Esophagus (tissue), 2 donors: ENCODE results near the gene LCE1D. TPM values are rescaled to one million over a fixed set of nuclear protein-coding genes. Genes with fewer than 3 reads are reported as not detected.
A peak's percentile ranks its signal among the peaks of the same experiment; 100 is the strongest.

Experiments used
- H3K27ac ChIP-seq, 2 donors: one replicate each; pipeline ENCODE4 v1.5.1; 2013; ENCODE audit warnings: low read depth in 2 of 2, mild to moderate bottlenecking in 2 of 2, inconsistent platforms in 1 of 2, low read length in 1 of 2, moderate library complexity in 1 of 2
- H3K27me3 ChIP-seq, 2 donors: one replicate each; pipeline ENCODE4 v1.6.1; 2013; ENCODE audit warnings: low read length in 2 of 2, control low read depth in 1 of 2, mild to moderate bottlenecking in 1 of 2; ENCODE audit not compliant: insufficient read depth in 2 of 2, control insufficient read depth in 1 of 2
- H3K36me3 ChIP-seq, 2 donors: one replicate each; pipeline ENCODE4 v1.6.1; 2013; ENCODE audit warnings: low read length in 1 of 2; ENCODE audit not compliant: control insufficient read depth in 2 of 2, insufficient read depth in 2 of 2
- H3K4me1 ChIP-seq, 2 donors: one replicate each; pipeline ENCODE4 v1.6.1; 2013; ENCODE audit warnings: low read length in 1 of 2; ENCODE audit not compliant: control insufficient read depth in 2 of 2, insufficient read depth in 2 of 2
- H3K4me3 ChIP-seq, 2 donors: one replicate each; pipeline ENCODE4 v1.5.1; 2013; ENCODE audit warnings: low read length in 2 of 2, mild to moderate bottlenecking in 2 of 2, low read depth in 1 of 2, moderate library complexity in 1 of 2
- H3K9me3 ChIP-seq, 2 donors: one replicate each; pipeline ENCODE4 v1.6.1; 2013; ENCODE audit warnings: mild to moderate bottlenecking in 2 of 2, low read depth in 1 of 2, low read length in 1 of 2, moderate library complexity in 1 of 2; ENCODE audit not compliant: control insufficient read depth in 2 of 2, insufficient read depth in 1 of 2
- WGBS, 2 donors: extraction: QIAGEN DNeasy Blood & Tissue Kit; methylation state at CpG; one replicate each; pipeline ENCODE4 v1.1.7; 2013; 5-methylcytosine and 5-hydroxymethylcytosine counted together
- polyA plus RNA-seq, 2 donors: library from polyadenylated mRNA; stranded (reverse); fragments of 200-250 nt; gene quantifications; one replicate each; pipeline ENCODE4 v1.2.3, GENCODE V29; 2013
- donor health status: healthy with polysubstance abuse.
- donor health status: Bipolar disorder and iron deficiency.

LCE1D gene, protein sequence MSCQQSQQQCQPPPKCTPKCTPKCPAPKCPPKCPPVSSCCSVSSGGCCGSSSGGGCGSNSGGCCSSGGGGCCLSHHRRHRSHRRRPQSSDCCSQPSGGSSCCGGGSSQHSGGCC
- not detected for polyA plus RNA-seq

GRCh38 chr1:152796421-152796820 lies at the start of gene LCE1D:
Gene LCE1D, plus strand, starts transcription at chr1:152796721. Its CDS starts 1,074 bp downstream, at chr1:152797795.
- Histone ChIP-seq H3K27me3 (no peaks in the 10 kb centered on the region), H3K4me1 (no peaks in the 10 kb centered on the region), H3K9me3 (no peaks in the 10 kb centered on the region), H3K27ac (no peak within 1 kb of the TSS), H3K36me3 (no peaks in the 10 kb centered on the region), H3K4me3 (no peak within 1 kb of the TSS)
- WGBS, 2 donors = 29 to 54% methylated on average over 2 to 3 of the region's 3 CpGs

- Histone ChIP-seq H3K27me3 (no peaks in the 10 kb centered on the region), H3K36me3 (no peaks in the 10 kb centered on the region), H3K4me3 (no peak overlapping the region), H3K27ac (no peak overlapping the region), H3K9me3 (no peaks in the 10 kb centered on the region), H3K4me1 (no peaks in the 10 kb centered on the region)
- 35 to 39% methylated on average over 1 of the region's 1 CpG for WGBS, 2 donors
These were observed 48.7 kb upstream of the LCE1D start for GRCh38 chr1:152747831-152748230.

- Histone ChIP-seq H3K4me1 (no peaks in the 10 kb centered on the region), H3K27ac (no peak overlapping the region)
- WGBS, 2 donors = 0 to 19% methylated on average over 1 of the region's 1 CpG
These were observed 44.3 kb upstream of the LCE1D start for GRCh38 chr1:152752225-152752624.

GRCh38 chr1:152753586-152753985 lies 42.9 kb upstream of the LCE1D start:
- Histone ChIP-seq H3K36me3 (no peaks in the 10 kb centered on the region), H3K27ac (no peak overlapping the region), H3K4me1 (peaks cover 0 to 2% of the 10 kb centered on the region in 2 donors), H3K4me3 (no peak overlapping the region), H3K27me3 (no peaks in the 10 kb centered on the region), H3K9me3 (no peaks in the 10 kb centered on the region)
- WGBS, 2 donors = 34 to 51% methylated on average over 1 of the region's 1 CpG

More at GRCh38 chr1:152752225-152752624, 44.3 kb upstream of the LCE1D start:
- Histone ChIP-seq H3K4me3 (no peak overlapping the region), H3K27me3 (no peaks in the 10 kb centered on the region), H3K36me3 (no peaks in the 10 kb centered on the region), H3K9me3 (no peaks in the 10 kb centered on the region)

- WGBS, 2 donors = 39 to 50% methylated on average over 1 to 2 of the region's 2 CpGs
- H3K36me3 ChIP-seq = peaks cover 0 to 2% of the 10 kb centered on the region in 2 donors
- H3K9me3 ChIP-seq = peaks cover 0 to 2% of the 10 kb centered on the region in 2 donors
- H3K4me3 ChIP-seq = no peak overlapping the region
- H3K27ac ChIP-seq = no peak overlapping the region
- peaks cover 0 to 20% of the 10 kb centered on the region in 2 donors for H3K4me1 ChIP-seq
- H3K27me3 ChIP-seq = no peaks in the 10 kb centered on the region
These were observed 39.6 kb upstream of the LCE1D start for GRCh38 chr1:152756872-152757271.

DNA sequence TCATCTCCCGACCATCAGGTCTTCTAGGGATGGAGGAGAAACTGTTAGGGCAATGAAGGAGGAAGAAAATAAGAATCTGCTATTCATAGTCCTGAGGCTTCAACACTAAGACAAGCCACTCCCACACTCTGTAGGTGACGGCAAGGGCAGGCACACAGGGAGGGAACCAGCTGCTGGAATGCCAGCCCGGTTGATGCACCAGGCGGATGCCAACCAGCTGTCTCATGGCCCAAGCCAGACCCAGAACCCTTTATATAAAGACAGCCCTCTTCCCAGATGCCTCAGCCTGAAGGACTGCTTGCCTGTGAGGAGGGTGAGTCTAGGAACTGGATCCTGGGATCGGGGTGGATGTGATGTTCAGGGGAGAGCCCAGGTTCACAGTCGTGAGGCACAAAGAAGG lies 38.8 kb upstream of the LCE1D start, which contains the start of gene KPRP:
KPRP (plus strand) TSS at position 279 of the 400 bp plus-strand sequence. CDS start 1,564 bp downstream, outside the sequence.
- peak within 1 kb of the TSS in 1 of 2 donors; percentile 24 for H3K27ac ChIP-seq
- H3K4me1 ChIP-seq = peaks cover 0 to 20% of the 10 kb centered on the region in 2 donors
- 56 to 57% methylated on average over 6 of the region's 6 CpGs for WGBS, 2 donors
- peaks cover 0 to 2% of the 10 kb centered on the region in 2 donors for H3K36me3 ChIP-seq
- H3K27me3 ChIP-seq = no peaks in the 10 kb centered on the region
- peaks cover 0 to 2% of the 10 kb centered on the region in 2 donors for H3K9me3 ChIP-seq
- H3K4me3 ChIP-seq = no peak within 1 kb of the TSS

DNA sequence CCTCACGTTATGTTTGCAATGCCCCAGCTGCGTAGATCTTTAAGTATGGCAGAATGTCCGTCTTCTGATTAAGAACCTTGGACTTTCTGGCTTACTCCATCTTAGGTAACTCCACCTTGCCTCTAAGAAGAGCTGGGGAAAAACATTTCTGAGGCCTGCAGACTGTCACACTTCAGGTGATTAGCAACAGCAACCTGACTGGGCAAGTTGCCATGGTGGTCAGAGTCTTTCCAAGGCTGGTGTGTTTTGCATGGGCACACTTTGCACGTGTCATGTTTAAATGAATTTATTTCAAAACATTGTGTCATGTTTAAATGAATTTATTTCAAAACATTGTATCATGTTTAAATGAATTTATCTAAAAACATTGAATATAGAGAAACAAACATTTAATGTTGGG lies 37.9 kb upstream of the LCE1D start:
- H3K9me3 ChIP-seq = peaks cover 0 to 2% of the 10 kb centered on the region in 2 donors
- no peak overlapping the region for H3K27ac ChIP-seq
- no peak overlapping the region for H3K4me3 ChIP-seq
- H3K36me3 ChIP-seq = peaks cover 0 to 2% of the 10 kb centered on the region in 2 donors
- H3K4me1 ChIP-seq = peaks cover 0 to 20% of the 10 kb centered on the region in 2 donors
- no peaks in the 10 kb centered on the region for H3K27me3 ChIP-seq
- WGBS, 2 donors = 70 to 83% methylated on average over 4 of the region's 4 CpGs

- no peak overlapping the region for H3K4me3 ChIP-seq
- peaks cover 0 to 20% of the 10 kb centered on the region in 2 donors for H3K4me1 ChIP-seq
- no peaks in the 10 kb centered on the region for H3K27me3 ChIP-seq
- peaks cover 0 to 2% of the 10 kb centered on the region in 2 donors for H3K36me3 ChIP-seq
- H3K9me3 ChIP-seq = peaks cover 0 to 2% of the 10 kb centered on the region in 2 donors
- H3K27ac ChIP-seq = no peak overlapping the region
- WGBS, 2 donors = 65 to 75% methylated on average over 8 of the region's 8 CpGs
These were observed 36.9 kb upstream of the LCE1D start for GRCh38 chr1:152759453-152760173.

GRCh38 chr1:152760551-152761190 lies 35.9 kb upstream of the LCE1D start:
- Histone ChIP-seq H3K27ac (no peak overlapping the region), H3K4me3 (no peak overlapping the region), H3K27me3 (no peaks in the 10 kb centered on the region), H3K36me3 (peaks cover 0 to 2% of the 10 kb centered on the region in 2 donors), H3K4me1 (peaks cover 0 to 20% of the 10 kb centered on the region in 2 donors), H3K9me3 (peaks cover 0 to 2% of the 10 kb centered on the region in 2 donors)
- WGBS, 2 donors = 86% methylated on average over 31 of the region's 31 CpGs
